CD14-positive monocyte (primary cell): Measurements from ENCODE around the gene YJU2. TPM values are rescaled to one million over a fixed set of nuclear protein-coding genes. Genes with fewer than 3 reads are reported as not detected.
A peak's percentile ranks its signal among the peaks of the same experiment; 100 is the strongest.

Experiments used
- DNase-seq, 3 donors: peaks; one replicate each; pipeline ENCODE4 v3.0.0-alpha.2; 2011 to 2022
- H2AFZ ChIP-seq: 2 replicates; pipeline ENCODE4 v1.6.0; 2012; ENCODE audit warnings: mild to moderate bottlenecking, low read depth, low read length, inconsistent platforms; ENCODE audit not compliant: insufficient read depth, poor library complexity, severe bottlenecking
- H3K27ac ChIP-seq, 2 donors: 1 replicate in 1 of 2; 2 replicates in 1 of 2; pipeline ENCODE4 v1.5.1; 2012 to 2013; ENCODE audit warnings: low read length in 2 of 2, control low read depth in 1 of 2, inconsistent platforms in 1 of 2, low read depth in 1 of 2, mild to moderate bottlenecking in 1 of 2
- H3K27me3 ChIP-seq, 2 donors: one replicate each; pipeline versions ENCODE4 v1.6.0 to v1.6.1; 2011 to 2013; ENCODE audit warnings: low read length in 2 of 2; ENCODE audit not compliant: control insufficient read depth in 2 of 2, insufficient read depth in 2 of 2
- H3K36me3 ChIP-seq, 2 donors: replicated peaks in 1 of 2; 1 replicate in 1 of 2; 2 replicates in 1 of 2; pipeline versions ENCODE4 v1.5.1 to v1.6.1; 2012 to 2013; ENCODE audit warnings: low read length in 2 of 2, control low read depth in 1 of 2, inconsistent platforms in 1 of 2, mild to moderate bottlenecking in 1 of 2; ENCODE audit not compliant: insufficient read depth in 2 of 2, control insufficient read depth in 1 of 2
- H3K4me1 ChIP-seq, 2 donors: 1 replicate in 1 of 2; 2 replicates in 1 of 2; pipeline versions ENCODE4 v1.5.1 to v1.6.1; 2012 to 2013; ENCODE audit warnings: low read length in 2 of 2, control low read depth in 1 of 2, inconsistent platforms in 1 of 2, mild to moderate bottlenecking in 1 of 2, moderate library complexity in 1 of 2; ENCODE audit not compliant: insufficient read depth in 2 of 2, control insufficient read depth in 1 of 2
- H3K4me2 ChIP-seq: replicated peaks from 2 replicates; pipeline ENCODE3; 2012; ENCODE audit warnings: low read length, moderate library complexity, mild to moderate bottlenecking; ENCODE audit not compliant: poor library complexity, severe bottlenecking; ENCODE audit errors: extremely low read depth
- H3K4me3 ChIP-seq, 3 experiments: fragments of 200-600 bp in 1 of 3; sonication (generic) in 1 of 3; replicated peaks in 1 of 3; 1 replicate in 2 of 3; 2 replicates in 1 of 3; pipeline ENCODE4 v1.5.1; 2011 to 2013; ENCODE audit warnings: low read length in 3 of 3, mild to moderate bottlenecking in 3 of 3, control low read depth in 2 of 3, low read depth in 2 of 3, inconsistent platforms in 1 of 3, moderate library complexity in 1 of 3
- H3K79me2 ChIP-seq: 2 replicates; pipeline ENCODE4 v1.6.0; 2012; ENCODE audit warnings: mild to moderate bottlenecking, control low read depth, inconsistent platforms, low read length, moderate library complexity; ENCODE audit not compliant: insufficient read depth
- H3K9ac ChIP-seq: 2 replicates; pipeline ENCODE4 v1.6.0; 2017; ENCODE audit warnings: low read length, mild to moderate bottlenecking; ENCODE audit not compliant: insufficient read depth, poor library complexity, severe bottlenecking
- H3K9me3 ChIP-seq, 2 donors: replicated peaks in 1 of 2; 1 replicate in 1 of 2; 2 replicates in 1 of 2; pipeline versions ENCODE4 v1.5.1 to v1.6.1; 2012 to 2013; ENCODE audit warnings: low read length in 2 of 2, control low read depth in 1 of 2; ENCODE audit not compliant: control insufficient read depth in 1 of 2, insufficient read depth in 1 of 2
- H4K20me1 ChIP-seq: 2 replicates; pipeline ENCODE4 v1.6.0; 2012; ENCODE audit warnings: mild to moderate bottlenecking, low read length, control low read depth, moderate library complexity; ENCODE audit not compliant: insufficient read depth
- H3K27ac Mint-ChIP-seq, 7 donors: one replicate each; pipeline ENCODE4 v1.8.0; 2020; ENCODE audit warnings: mild to moderate bottlenecking in 7 of 7, mixed read lengths in 7 of 7, moderate library complexity in 6 of 7, inconsistent platforms in 2 of 7
- H3K27me3 Mint-ChIP-seq, 3 donors: one replicate each; pipeline ENCODE4 v1.8.0; 2021 to 2022; ENCODE audit warnings: low read depth in 3 of 3, mild to moderate bottlenecking in 3 of 3, mixed read lengths in 3 of 3, moderate library complexity in 3 of 3, inconsistent platforms in 1 of 3
- H3K36me3 Mint-ChIP-seq, 2 donors: one replicate each; pipeline ENCODE4 v1.8.0; 2020; ENCODE audit warnings: mixed read lengths in 2 of 2, inconsistent platforms in 1 of 2, mild to moderate bottlenecking in 1 of 2
- H3K4me1 Mint-ChIP-seq: one replicate; pipeline ENCODE4 v1.8.0; 2020; ENCODE audit warnings: mild to moderate bottlenecking, mixed read lengths
- H3K4me3 Mint-ChIP-seq, 2 donors: one replicate each; pipeline ENCODE4 v1.8.0; 2020; ENCODE audit warnings: mild to moderate bottlenecking in 2 of 2, mixed read lengths in 2 of 2, moderate library complexity in 1 of 2
- H3K9me3 Mint-ChIP-seq, 7 donors: one replicate each; pipeline ENCODE4 v1.8.0; 2020 to 2022; ENCODE audit warnings: mixed read lengths in 7 of 7, mild to moderate bottlenecking in 6 of 7, moderate library complexity in 6 of 7, inconsistent platforms in 2 of 7
- WGBS: methylation state at CpG from one replicate; pipeline ENCODE4 v1.1.5; 2013; ENCODE audit warnings: missing lambda C conversion rate; ENCODE audit not compliant: insufficient coverage; 5-methylcytosine and 5-hydroxymethylcytosine counted together
- intact Hi-C, 2 donors: fragments of 100-400 bp; cut with micrococcal nuclease; formaldehyde crosslinking; loops; one replicate each; pipeline versions ENCODE4 v1.15.0 to v1.15.1; 2023
- polyA plus RNA-seq, 3 donors: library from polyadenylated mRNA; depleted of rRNA in 1 of 3; unstranded in 2 of 3; stranded (reverse) in 1 of 3; fragments of 300-500 nt in 2 of 3; fragments of >200 nt in 1 of 3; fragmentation: Illumina TruSeq in 2 of 3; gene quantifications; 1 replicate in 2 of 3; 2 replicates in 1 of 3; pipeline ENCODE4 v1.2.3, GENCODE V29; 2012 to 2021
- TF ChIP-seq, protein P1 (sequence below): fragments of 200-600 bp; IDR thresholded peaks from one replicate; pipeline ENCODE4 v1.8.0; 2022; ENCODE audit warnings: antibody characterized with exemption, mild to moderate bottlenecking

YJU2 gene
- polyA plus RNA-seq, 3 donors, result 8.6 to 19.3 (median 13.4) TPM

GRCh38 chr19:4298810-4299550 lies 52.1 kb downstream of the YJU2 start:
- WGBS, result 93% methylated on average over 4 of the region's 8 CpGs
- Mint-ChIP-seq H3K4me3 (no peak overlapping the region), H3K4me1 (peaks cover 8% of the 10 kb centered on the region), H3K27ac (peak overlapping the region in 1 of 7 donors; percentile 3), H3K36me3 (no peaks in the 10 kb centered on the region), H3K9me3 (peaks cover 0 to 2% (median 0%) of the 10 kb centered on the region in 7 donors), H3K27me3 (peaks cover 0 to 4% (median 3%) of the 10 kb centered on the region in 3 donors)
- no peaks in the 10 kb centered on the region for H3K4me1 ChIP-seq
- H3K27me3 ChIP-seq, result no peaks in the 10 kb centered on the region
- H3K79me2 ChIP-seq, result no peaks in the 10 kb centered on the region
- no peaks in the 10 kb centered on the region for H3K9me3 ChIP-seq
- H2AFZ ChIP-seq, result no peak overlapping the region
- H3K9ac ChIP-seq, result no peak overlapping the region
- no peak overlapping the region for H3K27ac ChIP-seq
- intact Hi-C loops, result no loop called here
- H3K4me3 ChIP-seq, result no peak overlapping the region
- no peak overlapping the region for H3K4me2 ChIP-seq
- TF ChIP-seq, protein P1, sequence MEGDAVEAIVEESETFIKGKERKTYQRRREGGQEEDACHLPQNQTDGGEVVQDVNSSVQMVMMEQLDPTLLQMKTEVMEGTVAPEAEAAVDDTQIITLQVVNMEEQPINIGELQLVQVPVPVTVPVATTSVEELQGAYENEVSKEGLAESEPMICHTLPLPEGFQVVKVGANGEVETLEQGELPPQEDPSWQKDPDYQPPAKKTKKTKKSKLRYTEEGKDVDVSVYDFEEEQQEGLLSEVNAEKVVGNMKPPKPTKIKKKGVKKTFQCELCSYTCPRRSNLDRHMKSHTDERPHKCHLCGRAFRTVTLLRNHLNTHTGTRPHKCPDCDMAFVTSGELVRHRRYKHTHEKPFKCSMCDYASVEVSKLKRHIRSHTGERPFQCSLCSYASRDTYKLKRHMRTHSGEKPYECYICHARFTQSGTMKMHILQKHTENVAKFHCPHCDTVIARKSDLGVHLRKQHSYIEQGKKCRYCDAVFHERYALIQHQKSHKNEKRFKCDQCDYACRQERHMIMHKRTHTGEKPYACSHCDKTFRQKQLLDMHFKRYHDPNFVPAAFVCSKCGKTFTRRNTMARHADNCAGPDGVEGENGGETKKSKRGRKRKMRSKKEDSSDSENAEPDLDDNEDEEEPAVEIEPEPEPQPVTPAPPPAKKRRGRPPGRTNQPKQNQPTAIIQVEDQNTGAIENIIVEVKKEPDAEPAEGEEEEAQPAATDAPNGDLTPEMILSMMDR, result no peak
- H4K20me1 ChIP-seq, result no peaks in the 10 kb centered on the region
- DNase-seq, result no peak
- H3K36me3 ChIP-seq, result no peaks in the 10 kb centered on the region

- no peak for DNase-seq
- TF ChIP-seq, protein P1, result no peak
- Histone ChIP-seq H3K9ac (no peak overlapping the region), H3K27me3 (no peaks in the 10 kb centered on the region), H3K36me3 (no peaks in the 10 kb centered on the region), H3K79me2 (no peaks in the 10 kb centered on the region), H3K4me1 (peaks cover 0 to 4% of the 10 kb centered on the region in 2 donors), H3K4me3 (no peak overlapping the region), H3K27ac (no peak overlapping the region), H3K9me3 (no peaks in the 10 kb centered on the region), H2AFZ (no peak overlapping the region), H4K20me1 (no peaks in the 10 kb centered on the region), H3K4me2 (no peak overlapping the region)
- WGBS, result 85% methylated on average over 3 of the region's 3 CpGs
- peaks cover 2 to 6% (median 6%) of the 10 kb centered on the region in 3 donors for H3K27me3 Mint-ChIP-seq
- no peaks in the 10 kb centered on the region for H3K36me3 Mint-ChIP-seq
- no peak overlapping the region for H3K27ac Mint-ChIP-seq
- H3K4me3 Mint-ChIP-seq, result no peak overlapping the region
- peaks cover 0 to 2% (median 0%) of the 10 kb centered on the region in 7 donors for H3K9me3 Mint-ChIP-seq
- intact Hi-C loops, result no loop called here
- H3K4me1 Mint-ChIP-seq, result peaks cover 12% of the 10 kb centered on the region
Observed at GRCh38 chr19:4300589-4300988, 53.7 kb downstream of the YJU2 start.
